Measurements from ENCODE around the gene NGLY1.

- TF ChIP-seq CTCF (conservative IDR thresholded peaks at IDR 0.05; ENCODE audit: low read depth, low read length): no peak
- TF ChIP-seq BHLHE40 (IDR thresholded peaks at IDR 0.05; ENCODE audit: low read depth, low read length): no peak
- no peak for TF ChIP-seq RCOR1 (IDR thresholded peaks at IDR 0.05; ENCODE audit: insufficient replicate concordance, low read length)
- TF ChIP-seq ELK1 (IDR thresholded peaks at IDR 0.05; ENCODE audit: borderline replicate concordance, low read depth, low read length): no peak
- no peak for TF ChIP-seq SMC3 (IDR thresholded peaks at IDR 0.05; ENCODE audit: low read depth, low read length)
- no peak for TF ChIP-seq CEBPB (IDR thresholded peaks at IDR 0.05; ENCODE audit: low read depth, low read length)
- no peak for TF ChIP-seq POLR2A (IDR thresholded peaks at IDR 0.05; ENCODE audit: low read depth, low read length)
- no peak for TF ChIP-seq USF2 (IDR thresholded peaks at IDR 0.05; ENCODE audit: low read depth, low read length)
- TF ChIP-seq RAD21 (IDR thresholded peaks at IDR 0.05; ENCODE audit: low read length): no peak
- no peak for TF ChIP-seq MXI1 (IDR thresholded peaks at IDR 0.05; ENCODE audit: borderline replicate concordance, low read depth, low read length)
- TF ChIP-seq MAZ (IDR thresholded peaks at IDR 0.05; ENCODE audit: borderline replicate concordance, low read depth, low read length): no peak
- no peak for TF ChIP-seq NFE2L2 (IDR thresholded peaks at IDR 0.05; ENCODE audit: low read depth, low read length)
These were observed 43.3 kb upstream of the NGLY1 start for GRCh38 chr3:25826510-25826909.
